HCT116 (cell line): ENCODE data around the gene EXOC6B.

ENCODE experiments used
- CTCF ChIP-seq, 3 experiments: fragments of 200-600 bp in 1 of 3; sonication (generic) in 1 of 3; IDR thresholded peaks in 2 of 3; conservative IDR thresholded peaks in 1 of 3; 2 replicates each; pipeline ENCODE4 v1.5.1; 2012 to 2017; ENCODE audit warnings: low read depth in 2 of 3, low read length in 2 of 3, antibody characterized with exemption in 1 of 3, borderline replicate concordance in 1 of 3, control low read depth in 1 of 3, mild to moderate bottlenecking in 1 of 3, mixed read lengths in 1 of 3, mixed run types in 1 of 3, moderate library complexity in 1 of 3; ENCODE audit not compliant: insufficient read depth in 1 of 3
- ELF1 ChIP-seq: IDR thresholded peaks from 2 replicates; pipeline ENCODE4 v1.6.1; 2012; ENCODE audit warnings: low read depth, borderline replicate concordance
- EZH2 ChIP-seq: fragments of 200-600 bp; sonication (generic); IDR thresholded peaks from 2 replicates; pipeline ENCODE4 v1.6.1; 2017; ENCODE audit warnings: antibody characterized with exemption, mixed run types
- EZH2phosphoT487 ChIP-seq: fragments of 200-600 bp; IDR thresholded peaks from 2 replicates; pipeline ENCODE4 v1.6.1; 2018; ENCODE audit warnings: antibody characterized with exemption, borderline replicate concordance
- JUND ChIP-seq: IDR thresholded peaks from 2 replicates; pipeline ENCODE4 v1.6.1; 2012
- MAX ChIP-seq: IDR thresholded peaks from 2 replicates; pipeline ENCODE4 v1.6.1; 2012
- POLR2A ChIP-seq: IDR thresholded peaks from 2 replicates; pipeline ENCODE4 v1.7.0; 2011; ENCODE audit warnings: borderline replicate concordance; ENCODE audit not compliant: insufficient read depth, insufficient read length; ENCODE audit errors: extremely low read depth
- POLR2AphosphoS5 ChIP-seq: IDR thresholded peaks from 2 replicates; pipeline ENCODE4 v1.6.1; 2011; ENCODE audit warnings: mild to moderate bottlenecking, low read depth, low read length, moderate library complexity
- RAD21 ChIP-seq: IDR thresholded peaks from 2 replicates; pipeline ENCODE4 v1.6.1; 2012; ENCODE audit warnings: low read depth, mild to moderate bottlenecking
- TCF7L2 ChIP-seq: IDR thresholded peaks from 2 replicates; pipeline ENCODE4 v1.7.0; 2011; ENCODE audit warnings: borderline replicate concordance, inconsistent platforms; ENCODE audit not compliant: insufficient read depth, insufficient read length; ENCODE audit errors: extremely low read depth
- YY1 ChIP-seq: IDR thresholded peaks from 2 replicates; pipeline ENCODE4 v1.6.1; 2011; ENCODE audit warnings: low read length, low read depth, moderate library complexity, mild to moderate bottlenecking; ENCODE audit not compliant: insufficient replicate concordance; ENCODE audit errors: extremely low read depth
- ZFX ChIP-seq: fragments of 450-650 bp; IDR thresholded peaks from 2 replicates; pipeline ENCODE4 v1.6.1; 2017
- ZNF274 ChIP-seq: fragments of 200-500 bp; sonication (Bioruptor generic); IDR thresholded peaks from 2 replicates; pipeline ENCODE4 v1.6.1; 2014; ENCODE audit warnings: mild to moderate bottlenecking, low read depth, low read length, inconsistent platforms

- TF ChIP-seq POLR2A (no peak), CTCF (IDR thresholded peaks at IDR 0.05 in 2 of 3, conservative IDR thresholded peaks at IDR 0.05 in 1 of 3; ENCODE audit: borderline replicate concordance in 1 of 3, insufficient read depth in 1 of 3, low read depth in 2 of 3, low read length in 2 of 3) (no peak), RAD21 (no peak), POLR2AphosphoS5 (no peak), EZH2 (no peak), EZH2phosphoT487 (no peak), YY1 (no peak), TCF7L2 (no peak), ZFX (no peak), JUND (no peak), MAX (no peak), ELF1 (no peak), ZNF274 (no peak)
These were observed 411.6 kb downstream of the EXOC6B start for GRCh38 chr2:72414137-72414760.
